A549 treated with dexamethasone at 1 μM for 4 hours (cell line): ENCODE measurements around the gene ZMYND10. TPM values are rescaled to one million over a fixed set of nuclear protein-coding genes. Genes with fewer than 3 reads are reported as not detected.

ENCODE experiments used
- total RNA-seq: library from RNA; stranded (reverse); fragments of 200-300 nt; extraction: Qiagen RNA extraction; gene quantifications from 5 replicates; pipeline ENCODE4 v1.2.3, GENCODE V29; 2022

The ZMYND10 gene
- 0.71 to 1.3 TPM (median 1.0 TPM) in 5 replicates for total RNA-seq

DNA sequence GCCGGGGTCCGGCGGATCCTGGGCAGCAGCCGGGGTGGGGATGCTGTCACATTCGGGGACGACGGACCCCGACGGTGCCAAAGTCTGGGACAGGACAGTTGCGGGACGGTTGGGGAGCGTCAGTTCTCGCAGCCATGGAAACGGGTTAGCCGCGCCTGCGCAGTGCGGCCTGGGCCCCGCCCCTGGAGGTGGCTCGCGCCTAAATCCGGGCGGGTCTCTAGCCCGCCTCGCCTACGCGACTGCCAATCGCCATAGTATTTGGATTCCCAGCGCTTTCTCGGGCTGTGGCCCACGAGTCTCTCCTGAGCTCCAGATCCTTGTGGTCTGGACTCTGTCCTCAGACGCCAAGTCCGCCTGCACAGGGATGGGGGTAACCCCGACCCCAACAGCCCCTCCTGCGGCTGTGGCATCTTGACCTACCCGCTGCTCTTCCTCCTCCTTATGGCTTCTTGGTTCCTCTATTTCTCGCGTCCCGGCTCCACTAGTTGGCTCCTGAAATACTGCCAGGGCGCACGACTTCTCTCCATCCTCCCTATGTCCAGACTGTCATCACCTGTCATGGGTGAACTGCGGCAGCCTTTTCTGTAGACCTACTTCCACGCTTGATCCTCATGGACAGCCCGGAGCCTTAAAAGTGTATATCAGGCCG lies at the start of gene ZMYND10:
Gene ZMYND10 (minus strand): TSS at position 147 of the 649 bp plus-strand sequence. CDS start 153 bp downstream, outside the sequence.

DNA sequence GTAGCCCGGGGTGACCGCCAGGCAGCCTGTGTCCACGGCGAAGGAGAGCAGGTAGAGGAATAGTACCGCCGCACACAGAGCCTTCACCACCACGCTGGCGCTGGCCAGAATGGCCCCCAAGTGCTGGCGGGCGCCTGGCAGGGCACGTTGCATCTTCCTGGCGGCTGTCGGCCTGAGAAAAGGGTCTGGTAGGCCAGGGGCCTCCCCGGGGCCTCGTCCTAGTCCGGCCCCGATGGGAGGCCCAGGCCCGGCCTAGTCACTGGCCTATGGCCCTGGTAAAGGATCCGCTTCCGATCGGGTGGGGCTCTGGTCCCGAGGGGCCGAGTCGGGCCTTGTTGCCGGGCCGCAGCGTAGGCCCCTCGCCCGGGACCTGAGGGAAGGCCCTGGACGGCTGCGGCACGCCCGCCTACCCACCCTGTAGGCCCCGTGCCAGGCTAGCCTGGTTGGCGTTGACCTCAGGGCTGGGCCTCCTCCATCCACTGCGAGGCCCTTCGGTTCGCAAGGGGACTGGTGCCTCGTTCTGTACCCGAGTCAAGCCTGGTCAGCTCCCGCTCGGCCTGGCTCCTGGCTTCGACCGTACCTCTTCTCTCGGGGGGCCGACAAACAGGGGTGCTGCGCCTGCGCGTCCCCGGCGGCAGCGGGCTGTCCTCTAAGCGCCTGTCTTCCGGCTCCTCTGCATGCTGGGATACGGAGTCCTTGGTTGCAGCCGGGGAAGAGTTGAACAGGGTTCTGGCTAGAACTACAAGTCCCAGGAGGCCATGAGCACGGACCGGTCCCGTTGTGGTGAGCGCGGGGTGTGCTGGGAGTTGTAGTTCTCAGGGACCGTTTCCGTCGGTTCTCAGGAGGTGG lies 13.6 kb upstream of the ZMYND10 start, which contains the start of gene TMEM115:
Gene TMEM115 (minus strand): TSS at position 611 of the 849 bp plus-strand sequence. CDS start 458 bp downstream, at position 153.

DNA sequence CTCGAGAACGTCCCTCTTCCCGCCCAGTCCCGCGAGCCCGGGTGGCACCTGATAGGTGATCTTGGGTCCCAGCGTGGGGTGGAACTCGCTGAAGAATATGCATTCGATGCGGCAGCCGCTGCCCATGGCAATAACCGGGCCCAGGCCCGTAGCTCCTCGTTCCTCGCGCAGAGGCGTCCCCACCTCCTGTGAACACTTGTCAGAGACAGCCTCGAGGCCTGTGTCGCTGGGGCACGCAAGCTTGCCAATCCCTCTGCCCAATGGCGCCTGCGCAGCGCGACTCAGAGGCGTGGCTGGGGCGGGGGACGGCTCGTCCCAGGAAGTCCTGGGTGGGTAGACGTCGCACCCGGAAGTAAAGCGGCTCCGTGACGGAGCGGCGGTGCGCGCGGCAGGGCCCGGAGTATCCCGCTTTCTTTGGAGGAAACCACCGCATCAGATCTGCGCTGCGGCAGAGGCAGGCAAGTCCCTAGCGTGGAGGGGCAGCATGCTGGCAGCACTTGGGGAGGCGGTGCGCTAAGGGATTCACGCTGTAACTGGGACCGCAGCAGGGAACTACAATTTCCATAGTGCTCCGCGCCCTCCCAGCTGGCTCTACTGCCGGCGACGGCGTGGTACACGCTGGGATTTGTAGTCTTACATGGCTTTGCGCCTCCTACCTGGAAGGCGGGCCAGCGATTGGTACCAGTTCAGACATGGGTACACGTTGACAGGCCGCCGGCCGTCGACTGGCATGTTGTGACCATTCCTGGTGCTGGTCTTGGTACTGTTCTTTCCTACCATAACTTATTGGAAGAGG lies 5.2 kb upstream of the ZMYND10 start, which contains the start of the genes CYB561D2 and NPRL2:
Gene CYB561D2 (plus strand): TSS at position 336 of the 796 bp plus-strand sequence. CDS start 572 bp downstream, outside the sequence.
Gene NPRL2 (minus strand): TSS at position 249 of the 796 bp plus-strand sequence. CDS start 123 bp downstream, at position 126.

DNA sequence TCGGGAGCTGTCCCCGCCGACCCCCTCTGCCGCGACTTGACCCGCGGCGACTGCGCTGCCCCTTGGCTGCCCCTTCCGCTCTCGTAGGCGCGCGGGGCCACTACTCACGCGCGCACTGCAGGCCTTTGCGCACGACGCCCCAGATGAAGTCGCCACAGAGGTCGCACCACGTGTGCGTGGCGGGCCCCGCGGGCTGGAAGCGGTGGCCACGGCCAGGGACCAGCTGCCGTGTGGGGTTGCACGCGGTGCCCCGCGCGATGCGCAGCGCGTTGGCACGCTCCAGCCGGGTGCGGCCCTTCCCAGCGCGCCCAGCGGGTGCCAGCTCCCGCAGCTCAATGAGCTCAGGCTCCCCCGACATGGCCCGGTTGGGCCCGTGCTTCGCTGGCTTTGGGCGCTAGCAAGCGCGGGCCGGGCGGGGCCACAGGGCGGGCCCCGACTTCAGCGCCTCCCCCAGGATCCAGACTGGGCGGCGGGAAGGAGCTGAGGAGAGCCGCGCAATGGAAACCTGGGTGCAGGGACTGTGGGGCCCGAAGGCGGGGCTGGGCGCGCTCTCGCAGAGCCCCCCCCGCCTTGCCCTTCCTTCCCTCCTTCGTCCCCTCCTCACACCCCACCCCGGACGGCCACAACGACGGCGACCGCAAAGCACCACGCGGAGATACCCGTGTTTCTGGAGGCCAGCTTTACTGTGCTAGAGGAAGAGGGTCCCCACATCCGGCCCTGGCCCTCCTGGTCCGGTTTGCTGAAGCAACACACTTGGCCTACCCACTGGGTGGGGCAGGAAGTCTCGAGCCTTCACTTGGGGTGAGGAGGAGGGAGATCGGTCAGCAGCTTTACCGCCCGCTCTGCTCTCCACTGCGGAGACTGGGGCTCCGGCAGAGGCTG lies 4.8 kb downstream of the ZMYND10 start, which contains the start of gene RASSF1:
Gene RASSF1 (minus strand): TSS at position 389 of the 882 bp plus-strand sequence. CDS start 31 bp downstream, at position 358.

DNA sequence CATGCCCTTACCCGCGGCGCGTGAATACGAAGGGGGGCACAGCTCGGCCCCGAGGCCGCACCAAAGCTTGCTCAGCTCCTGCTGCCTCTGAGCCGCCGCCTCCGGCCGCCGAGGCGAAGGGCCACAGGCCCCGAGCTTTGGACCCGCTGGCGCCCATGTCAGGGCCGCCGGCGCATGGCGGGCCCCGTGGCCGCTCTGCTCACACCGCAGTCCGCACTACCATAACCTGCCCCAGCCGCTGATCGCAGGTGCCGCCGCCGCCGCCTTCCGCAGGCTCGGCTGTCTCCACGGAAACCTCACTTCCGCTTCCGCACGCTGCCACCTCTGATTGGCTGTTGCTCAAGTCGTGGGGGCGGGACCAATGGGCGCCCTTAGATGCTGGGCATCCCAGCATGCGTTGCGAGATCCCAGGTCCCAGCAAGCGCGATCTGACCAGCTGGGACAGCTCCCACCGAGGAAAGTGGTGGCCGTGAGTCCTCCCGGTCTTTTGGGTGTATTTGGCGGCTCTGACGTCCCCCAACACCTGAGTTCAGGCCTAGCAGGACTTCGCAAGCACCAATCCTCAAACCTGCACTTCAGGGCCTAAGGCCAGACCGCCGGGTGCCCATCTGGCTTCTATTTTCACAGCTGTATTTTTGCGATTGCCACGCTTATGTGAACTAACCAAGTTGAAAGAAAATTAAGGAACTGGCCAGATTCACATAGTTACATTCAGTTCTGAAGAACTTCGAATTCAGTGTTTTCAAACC lies 17.4 kb downstream of the ZMYND10 start, which contains the start of gene TUSC2:
Gene TUSC2 (minus strand): TSS at position 281 of the 749 bp plus-strand sequence. CDS start 124 bp downstream, at position 157.

DNA sequence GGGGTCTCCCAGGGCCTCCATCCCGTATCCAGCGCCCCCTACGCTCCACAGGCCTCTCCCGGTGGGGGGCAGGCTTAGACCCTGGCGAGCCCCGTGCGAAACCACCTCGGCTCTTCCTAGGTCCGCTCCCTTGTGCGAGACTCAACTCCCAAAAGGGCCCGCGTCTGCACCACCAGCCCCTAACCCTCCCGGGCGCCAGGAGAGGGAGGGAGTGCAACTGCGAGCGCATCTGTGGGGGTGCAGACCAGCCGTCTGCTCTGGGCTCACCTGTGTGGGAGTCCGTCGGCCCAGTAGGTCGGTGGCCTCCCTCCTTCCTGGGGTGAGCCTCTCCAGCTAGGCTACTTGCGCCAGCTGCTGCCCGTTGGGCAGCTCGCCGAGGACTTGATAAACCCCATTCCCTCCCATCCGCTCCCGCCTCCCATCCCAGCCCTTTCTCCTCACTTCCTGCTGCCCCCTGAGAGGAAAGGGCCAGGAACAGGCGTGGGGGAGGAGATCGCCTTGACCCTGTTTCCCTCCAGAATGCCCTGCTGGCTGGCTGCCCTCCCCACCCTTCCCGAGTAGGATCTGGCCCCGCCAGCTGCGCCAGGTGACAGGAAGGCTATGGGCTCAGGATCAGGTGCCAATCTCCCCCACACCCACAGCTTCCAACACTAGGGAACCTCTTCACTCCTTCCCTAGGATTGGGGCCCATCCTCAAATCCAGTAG lies 23.0 kb downstream of the ZMYND10 start, which contains the start of gene HYAL2:
Gene HYAL2 (minus strand): TSS at position 360 of the 706 bp plus-strand sequence. CDS start 2,256 bp downstream, outside the sequence.

DNA sequence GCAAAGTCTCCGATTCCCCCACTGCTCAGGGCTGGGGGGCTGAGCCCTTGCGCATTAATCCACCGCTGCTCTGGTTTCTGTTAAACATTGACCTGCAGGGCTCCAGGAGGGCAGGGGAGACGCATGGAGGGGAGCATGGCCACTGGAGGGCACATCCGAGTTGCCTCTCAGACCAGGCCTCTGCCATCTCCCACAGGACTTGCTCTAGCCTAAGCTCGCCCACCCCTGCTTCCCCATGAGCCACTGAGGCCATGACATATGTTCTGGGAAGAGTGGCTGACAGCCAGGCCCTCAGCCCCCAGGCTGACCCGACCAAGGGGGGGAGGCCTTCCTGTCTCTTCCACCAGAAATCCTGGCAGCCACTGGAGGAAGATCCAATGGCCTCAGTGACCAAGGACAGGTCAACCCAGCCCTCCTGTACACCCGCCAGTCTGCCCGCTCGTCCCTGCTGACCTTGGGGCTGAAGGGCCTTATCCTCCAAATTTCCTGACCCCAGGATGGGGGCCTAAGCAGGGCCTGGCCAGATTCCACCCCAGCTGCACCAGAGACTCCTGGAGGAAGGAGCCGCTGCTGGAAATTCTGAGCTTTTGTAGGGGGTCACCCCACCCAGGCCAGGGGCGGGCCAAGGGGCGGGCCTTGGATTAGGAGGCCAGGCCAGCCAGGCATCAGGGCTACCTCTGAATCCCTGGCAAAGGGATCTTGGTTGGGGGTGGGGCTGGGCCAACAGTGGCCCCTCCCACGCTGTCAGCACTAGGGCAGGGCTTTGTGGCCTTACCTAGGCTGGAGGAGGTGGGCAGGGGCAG lies 42.3 kb downstream of the ZMYND10 start, which contains the start of gene HYAL1:
Gene HYAL1 (minus strand): TSS at position 562 of the 803 bp plus-strand sequence. CDS start 618 bp downstream, outside the sequence.

DNA sequence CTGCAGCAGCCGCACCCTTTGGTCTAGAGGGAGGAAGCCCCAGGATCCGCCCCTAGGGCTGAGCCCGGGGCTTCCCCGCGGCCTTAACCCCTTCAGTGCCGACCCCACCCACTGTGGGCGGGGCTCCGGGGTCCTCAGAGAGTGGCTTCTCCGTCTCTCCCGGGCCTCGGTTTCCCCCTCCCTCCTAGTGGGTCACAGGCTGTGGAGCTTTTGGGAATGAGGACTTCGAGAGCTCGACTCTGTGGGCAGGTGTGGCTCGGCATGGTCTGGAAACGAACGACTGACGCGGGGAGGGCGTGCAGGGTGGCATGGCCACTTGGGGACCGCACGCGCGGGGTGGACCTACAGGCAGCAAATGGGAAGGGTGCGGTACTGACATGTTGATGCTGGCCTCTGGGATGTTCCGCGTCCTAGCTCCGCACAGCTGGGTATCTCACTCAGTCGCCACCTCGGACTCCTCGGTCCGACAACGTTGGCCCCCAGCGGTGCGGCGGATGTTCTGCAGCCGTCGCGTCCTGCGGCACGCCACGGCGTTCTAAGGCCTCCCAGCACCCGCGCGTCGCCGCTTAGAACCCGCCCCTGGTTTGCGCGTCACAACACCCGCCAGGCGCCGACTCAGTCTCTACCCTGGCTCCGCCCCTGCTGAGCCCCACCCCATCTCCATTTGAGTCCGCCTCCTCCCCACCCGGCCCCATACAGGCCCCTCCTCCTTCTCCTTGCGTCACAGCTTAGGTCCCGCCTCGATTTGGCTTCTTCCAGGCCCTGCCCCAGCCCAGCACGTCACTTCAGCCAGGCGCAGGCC lies 46.5 kb downstream of the ZMYND10 start, which contains the start of the genes HYAL3 and NAA80:
Gene HYAL3 (minus strand): TSS at position 570 of the 802 bp plus-strand sequence. CDS start 3,803 bp downstream, outside the sequence.
Gene NAA80 (minus strand): TSS at position 570 of the 802 bp plus-strand sequence. CDS start 1,942 bp downstream, outside the sequence.

DNA sequence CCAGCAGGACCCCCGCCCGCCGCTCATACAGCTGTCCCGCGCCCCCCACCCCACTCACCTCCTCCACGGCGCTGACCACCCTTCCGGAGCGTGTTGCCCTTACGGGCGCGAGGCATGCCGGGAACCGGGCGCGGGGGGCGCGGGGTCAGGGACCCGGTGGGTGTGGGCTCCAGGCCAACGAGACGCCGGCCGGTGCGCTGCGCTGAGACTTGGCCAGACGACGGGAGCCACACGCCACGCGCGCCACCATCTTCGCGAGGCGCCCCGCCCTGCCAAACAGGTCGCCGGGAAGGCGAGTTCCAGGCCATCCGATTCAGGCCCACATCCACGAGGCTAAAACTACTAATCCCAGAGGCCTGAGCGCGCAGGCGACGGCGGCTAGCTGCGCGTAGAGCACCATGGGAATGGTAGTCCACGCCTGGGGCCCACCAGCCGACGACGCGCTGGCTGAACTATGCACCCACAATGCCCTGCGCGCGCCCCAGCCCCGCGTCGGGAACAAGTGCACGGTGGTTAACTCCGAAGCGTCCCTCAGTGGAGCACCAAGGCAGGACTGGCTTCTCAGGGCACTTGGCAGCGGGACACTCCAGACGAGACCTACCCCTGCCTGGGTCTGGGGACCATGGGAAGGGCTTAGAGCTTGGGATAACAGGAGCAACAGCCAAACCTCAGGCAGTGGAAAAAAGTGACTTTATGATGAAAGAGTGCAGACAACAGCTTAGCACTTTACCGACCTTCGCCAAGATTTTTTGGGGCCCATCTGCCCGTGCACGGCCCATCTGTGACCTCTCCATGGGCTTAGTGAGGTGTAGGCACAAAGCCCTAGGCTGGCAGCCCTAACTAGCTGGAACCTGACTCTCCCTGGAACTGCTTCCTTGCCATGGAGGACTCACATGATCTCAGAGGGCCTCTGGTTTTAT lies 53.1 kb downstream of the ZMYND10 start, which contains the start of gene IFRD2:
Gene IFRD2 (minus strand): TSS at position 271 of the 920 bp plus-strand sequence. CDS start 155 bp downstream, at position 116.

Other genes starting within 250 kb of the ZMYND10 start
- gene SEMA3F, start 190.4 kb downstream of the ZMYND10 start, total RNA-seq, result 13.4 to 22.0 TPM (median 19.5 TPM) in 5 replicates
- 0.03 to 0.48 TPM (median 0.21 TPM) in 4 of 5 replicates, not detected in the other for gene GNAT1, start 154.1 kb downstream of the ZMYND10 start, total RNA-seq
- gene SLC38A3, start 140.5 kb downstream of the ZMYND10 start, total RNA-seq, result 0.05 to 0.22 TPM (median 0.06 TPM) in 4 of 5 replicates, not detected in the other
- 34.0 to 49.8 TPM (median 46.8 TPM) in 5 replicates for gene GNAI2, start 109.5 kb downstream of the ZMYND10 start, total RNA-seq
- gene SEMA3B, start 76.6 kb downstream of the ZMYND10 start, total RNA-seq, result 5.0 to 7.7 TPM (median 6.3 TPM) in 5 replicates
- gene LSMEM2, start 66.6 kb downstream of the ZMYND10 start, total RNA-seq, result not detected in 5 replicates
- gene IFRD2, start 53.3 kb downstream of the ZMYND10 start, total RNA-seq, result 66.6 to 89.9 TPM (median 85.4 TPM) in 5 replicates
- gene HYAL3, start 46.3 kb downstream of the ZMYND10 start, total RNA-seq, result 7.0 to 9.9 TPM (median 8.8 TPM) in 5 replicates
- 4.3 to 7.9 TPM (median 6.4 TPM) in 5 replicates for gene NAA80, start 46.3 kb downstream of the ZMYND10 start, total RNA-seq
- gene HYAL1, start 42.2 kb downstream of the ZMYND10 start, total RNA-seq, result 0.40 to 0.69 TPM (median 0.57 TPM) in 5 replicates
- 21.2 to 33.5 TPM (median 29.2 TPM) in 5 replicates for gene HYAL2, start 23.0 kb downstream of the ZMYND10 start, total RNA-seq
- gene TUSC2, start 17.5 kb downstream of the ZMYND10 start, total RNA-seq, result 22.6 to 36.7 TPM (median 34.6 TPM) in 5 replicates
- 15.1 to 17.6 TPM (median 17.2 TPM) in 5 replicates for gene RASSF1, start 4.9 kb downstream of the ZMYND10 start, total RNA-seq
- 12.2 to 13.5 TPM (median 12.7 TPM) in 5 replicates for gene NPRL2, start 5.0 kb upstream of the ZMYND10 start, total RNA-seq
- gene CYB561D2, start 5.1 kb upstream of the ZMYND10 start, total RNA-seq, result 13.8 to 17.4 TPM (median 15.7 TPM) in 5 replicates
- gene TMEM115, start 13.8 kb upstream of the ZMYND10 start, total RNA-seq, result 37.1 to 50.9 TPM (median 49.1 TPM) in 5 replicates
- gene CACNA2D2, start 157.9 kb upstream of the ZMYND10 start, total RNA-seq, result 0.48 to 0.77 TPM (median 0.67 TPM) in 5 replicates
- gene C3orf18, start 222.0 kb upstream of the ZMYND10 start, total RNA-seq, result 1.9 to 2.9 TPM (median 2.7 TPM) in 5 replicates
- 4.7 to 6.9 TPM (median 6.5 TPM) in 5 replicates for gene HEMK1, start 223.8 kb upstream of the ZMYND10 start, total RNA-seq